H1 (cell line): Measurements from ENCODE around the gene TUBGCP3. TPM values are rescaled to one million over a fixed set of nuclear protein-coding genes. Genes with fewer than 3 reads are reported as not detected.

ENCODE experiments used
- MAFK ChIP-seq: IDR thresholded peaks from 2 replicates; pipeline ENCODE4 v1.6.1; 2012; ENCODE audit warnings: low read depth, mild to moderate bottlenecking, improper control_type of control experiment, low read length
- SAP30 ChIP-seq: fragments of 300-600 bp; sonication (generic); IDR thresholded peaks from 2 replicates; pipeline ENCODE4 v1.7.1; 2012; ENCODE audit warnings: low read length, moderate library complexity, mild to moderate bottlenecking, inconsistent platforms; ENCODE audit not compliant: insufficient read depth, insufficient replicate concordance
- SP4 ChIP-seq: IDR thresholded peaks from 2 replicates; pipeline ENCODE4 v1.6.1; 2012; ENCODE audit warnings: low read length, inconsistent platforms
- TAF7 ChIP-seq: optimal IDR thresholded peaks from 2 replicates; pipeline ENCODE3; 2011; ENCODE audit warnings: low read depth, mild to moderate bottlenecking, inconsistent platforms, low read length, moderate library complexity, borderline replicate concordance
- polyA plus RNA-seq, 7 experiments: library from polyadenylated mRNA; depleted of rRNA in 3 of 7; stranded (reverse) in 5 of 7; unstranded in 2 of 7; fragments of >200 nt in 5 of 7; fragments of 200-250 nt in 2 of 7; gene quantifications; 1 replicate in 5 of 7; 2 replicates in 1 of 7; 4 replicates in 1 of 7; pipeline versions ENCODE4 v1.2.1 to v1.2.3, GENCODE V29; 2011 to 2013; ENCODE audit warnings: missing spikeins in 2 of 7, mixed read lengths in 2 of 7
- total RNA-seq: library from RNA; stranded (reverse); fragmentation: NEBNext Ultra II Directional; extraction: Animal tissue kit (Norgen Biotek cat#: 25700); gene quantifications from 2 replicates; pipeline ENCODE4 v1.2.1, GENCODE V29; 2021

Gene TUBGCP3
- total and polyA plus RNA-seq, 2 of the 8 experiments (the other 6 are each of a cell fraction or from before 2014, with no cell fraction given): 27.0 to 31.7 TPM

DNA sequence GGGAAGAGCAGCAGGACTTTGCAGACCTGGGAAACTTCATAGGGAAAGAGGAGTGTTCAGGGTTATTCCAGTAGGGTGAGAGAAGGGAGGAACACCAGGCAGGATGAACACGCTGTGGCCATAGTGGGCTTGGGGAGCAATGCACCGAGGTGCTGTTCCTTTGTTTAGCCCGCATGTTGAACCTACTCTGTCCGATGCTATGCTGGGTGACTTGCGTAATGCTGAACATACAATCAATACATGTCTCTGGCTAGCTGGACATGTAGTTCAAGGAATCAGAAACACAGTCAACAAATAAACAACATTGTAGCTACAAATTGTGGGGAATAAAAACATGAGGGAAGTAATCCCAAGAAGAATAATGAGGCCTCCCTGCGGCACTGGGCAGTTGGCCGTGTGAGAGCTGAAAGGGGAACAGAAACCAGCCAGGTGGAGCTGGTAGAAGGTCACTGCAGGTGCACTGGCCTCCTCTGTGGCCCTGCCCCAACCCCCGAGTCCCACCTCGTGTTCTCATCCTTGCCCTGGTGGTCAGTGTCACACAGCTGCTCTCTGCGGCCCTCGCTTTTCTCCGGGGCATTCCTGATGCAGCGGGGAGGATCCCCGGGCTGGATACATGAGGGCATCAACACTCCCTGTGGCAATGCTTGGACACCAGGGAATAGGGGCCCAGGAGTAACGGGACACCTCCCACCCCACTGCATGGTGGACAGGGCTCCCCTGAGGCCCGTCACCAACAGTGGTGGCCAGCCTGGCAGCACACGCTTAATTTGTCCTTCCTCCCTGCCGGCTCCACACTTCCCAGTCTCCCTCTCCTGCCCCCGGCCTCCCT, 36.9 kb upstream of the TUBGCP3 start (continued):
- TF ChIP-seq SP4: no peak
- TF ChIP-seq TAF7: no peak
- no peak for TF ChIP-seq SAP30
- TF ChIP-seq MAFK: no peak
